Stimulated activated CD8-positive, alpha-beta memory T cell treated with anti-CD3 and anti-CD28 coated beads, Interleukin-15, amount 100 ng/mL, for 4 hours (primary cell): ENCODE data around the gene LYAR.

ENCODE experiments used
- DNase-seq, 2 donors: peaks; one replicate each; pipeline ENCODE4 v3.0.0-alpha.2; 2020; ENCODE audit warnings: low read depth in 2 of 2

LYAR gene

DNA sequence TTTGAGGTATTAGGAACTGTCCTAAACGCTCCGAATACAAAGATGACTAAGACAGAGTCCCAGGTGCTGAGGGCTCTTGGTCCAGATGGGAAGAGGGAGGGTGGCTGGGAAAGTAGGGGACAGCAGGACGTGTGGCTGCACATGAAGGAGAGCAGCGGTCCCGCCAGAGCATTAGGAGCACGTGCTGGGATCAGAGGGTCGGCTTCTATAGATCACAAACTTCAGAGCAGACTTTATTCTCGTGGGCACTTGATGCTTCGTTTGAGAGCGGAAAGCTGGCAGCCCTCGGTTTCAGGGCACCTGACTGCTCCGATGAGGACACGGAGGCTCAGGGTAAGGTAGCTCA lies 26.2 kb upstream of the LYAR start:
- DNase-seq: no peak

DNA sequence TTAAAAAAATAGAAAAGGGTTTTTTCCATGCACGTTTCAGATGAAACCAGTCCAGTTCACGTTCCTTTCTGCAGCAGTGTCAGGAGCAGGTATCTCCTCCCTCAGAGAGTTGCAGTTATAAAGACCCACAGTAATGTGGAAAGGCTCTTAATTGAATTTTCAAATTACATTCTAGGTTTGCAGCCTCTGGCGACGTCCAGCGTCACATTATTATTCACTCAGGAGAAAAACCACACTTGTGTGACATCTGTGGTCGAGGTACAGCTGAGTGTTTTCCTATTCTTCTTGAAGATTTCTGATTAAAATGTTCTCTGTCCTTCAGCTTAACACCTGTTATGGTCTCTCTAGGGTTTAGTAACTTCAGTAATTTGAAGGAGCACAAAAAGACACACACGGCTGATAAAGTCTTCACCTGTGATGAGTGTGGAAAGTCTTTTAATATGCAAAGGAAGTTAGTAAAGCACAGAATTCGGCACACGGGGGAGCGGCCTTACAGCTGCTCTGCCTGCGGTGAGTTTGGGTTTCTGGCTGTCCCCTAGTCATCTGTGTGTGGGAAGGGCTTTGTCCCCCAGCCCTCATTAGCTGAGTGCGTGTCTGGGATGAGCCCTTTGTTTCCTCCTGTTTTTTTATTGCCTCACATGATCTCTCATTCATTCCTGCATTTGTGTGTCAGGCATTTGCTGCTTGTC lies 25.7 kb upstream of the LYAR start:
- no peak for DNase-seq

DNA sequence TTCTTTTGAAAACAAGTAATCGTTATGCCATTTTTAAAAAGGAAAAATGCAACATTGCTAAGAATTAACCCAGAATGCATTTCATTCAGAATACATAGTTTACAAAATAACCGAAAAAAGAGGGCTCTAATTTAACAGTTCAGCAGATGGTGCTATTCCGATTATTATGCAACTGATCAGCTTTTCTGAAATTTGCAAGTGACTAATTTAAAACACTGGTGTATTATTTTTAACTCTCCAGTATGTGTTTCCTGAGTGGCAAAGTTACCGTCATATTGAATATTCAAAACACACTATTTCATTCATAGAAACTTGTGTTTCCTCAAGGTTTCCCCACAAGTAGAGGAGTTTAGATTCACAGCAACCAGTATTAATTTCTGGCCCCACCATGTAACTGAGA lies 21.2 kb upstream of the LYAR start:
- DNase-seq: no peak

DNA sequence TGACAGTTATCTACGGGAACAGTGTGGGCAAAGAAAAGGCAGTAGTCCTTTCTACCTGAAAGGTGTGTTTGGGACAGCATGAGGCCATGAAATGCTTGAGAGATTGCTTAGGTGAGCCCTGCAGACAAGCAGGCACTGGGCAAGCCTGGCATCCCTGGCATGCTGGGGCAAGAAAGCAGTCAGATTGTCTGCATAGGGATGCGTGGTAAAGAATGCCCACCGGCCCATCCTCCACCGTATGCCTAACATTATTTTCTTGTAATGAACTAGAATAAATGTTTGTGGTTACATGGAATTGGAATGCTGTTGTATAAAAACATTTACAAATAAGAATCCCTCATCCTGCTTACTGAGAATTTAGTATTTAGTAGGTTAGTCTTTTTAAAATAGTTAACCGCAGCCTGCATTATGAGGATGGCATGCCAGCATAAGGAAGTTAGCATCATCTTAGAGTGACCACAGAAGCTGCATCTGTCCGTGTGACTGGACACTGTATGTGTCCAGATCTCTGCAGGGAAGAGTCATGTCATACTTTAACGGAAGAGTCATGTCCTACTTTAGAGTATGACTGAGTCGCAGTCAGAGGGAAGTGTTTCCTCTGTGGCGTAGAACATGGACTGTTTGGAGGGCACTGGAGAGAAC lies 19.0 kb upstream of the LYAR start:
- no peak for DNase-seq

DNA sequence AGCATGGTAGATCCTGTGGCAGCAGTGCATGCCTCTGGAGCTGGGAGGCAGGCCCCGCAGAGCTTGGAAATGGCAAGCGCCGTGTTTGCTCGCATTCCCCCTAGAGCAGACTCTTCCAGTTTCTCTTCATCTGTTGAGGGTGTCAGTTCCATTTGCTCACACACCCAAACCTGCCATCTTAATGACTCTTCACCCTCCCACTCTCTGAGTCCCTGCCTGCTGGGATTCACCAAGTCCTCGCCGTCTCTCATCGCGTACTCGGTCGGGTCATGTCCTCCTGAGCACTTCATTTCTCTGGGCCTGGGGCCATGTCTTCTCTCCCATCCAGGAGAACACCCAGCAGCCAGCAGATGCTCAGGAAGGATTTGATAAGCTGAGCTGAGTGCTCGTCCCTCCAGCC lies 17.0 kb upstream of the LYAR start:
- no peak for DNase-seq

DNA sequence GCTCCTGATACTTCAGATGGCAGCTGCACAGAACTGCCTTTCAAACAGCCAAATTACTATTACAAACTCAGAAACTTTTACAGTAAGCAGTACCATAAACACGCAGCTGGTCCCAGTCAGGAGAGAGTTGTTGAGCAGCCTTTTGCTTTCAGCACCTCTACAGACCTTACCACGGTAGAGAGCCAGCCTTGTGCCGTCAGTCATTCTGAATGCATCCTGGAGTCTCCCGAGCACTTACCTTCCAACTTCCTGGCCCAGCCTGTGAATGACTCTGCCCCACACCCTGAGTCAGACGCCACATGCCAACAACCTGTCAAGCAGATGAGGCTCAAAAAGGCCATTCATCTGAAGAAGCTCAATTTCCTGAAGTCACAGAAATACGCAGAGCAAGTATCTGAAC lies 12.5 kb upstream of the LYAR start:
- no peak for DNase-seq

DNA sequence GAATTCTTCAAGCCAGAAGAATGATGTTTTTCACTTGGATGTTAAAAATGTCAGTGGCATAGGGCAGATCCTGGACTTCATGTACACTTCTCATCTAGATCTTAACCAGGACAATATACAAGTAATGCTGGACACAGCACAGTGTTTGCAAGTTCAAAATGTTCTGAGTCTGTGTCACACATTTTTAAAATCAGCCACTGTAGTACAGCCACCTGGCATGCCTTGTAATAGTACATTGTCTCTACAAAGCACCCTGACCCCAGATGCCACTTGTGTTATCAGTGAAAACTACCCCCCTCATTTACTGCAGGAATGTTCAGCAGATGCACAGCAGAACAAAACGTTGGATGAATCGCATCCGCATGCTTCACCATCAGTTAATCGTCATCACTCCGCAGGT lies 12.0 kb upstream of the LYAR start:
- no peak for DNase-seq

DNA sequence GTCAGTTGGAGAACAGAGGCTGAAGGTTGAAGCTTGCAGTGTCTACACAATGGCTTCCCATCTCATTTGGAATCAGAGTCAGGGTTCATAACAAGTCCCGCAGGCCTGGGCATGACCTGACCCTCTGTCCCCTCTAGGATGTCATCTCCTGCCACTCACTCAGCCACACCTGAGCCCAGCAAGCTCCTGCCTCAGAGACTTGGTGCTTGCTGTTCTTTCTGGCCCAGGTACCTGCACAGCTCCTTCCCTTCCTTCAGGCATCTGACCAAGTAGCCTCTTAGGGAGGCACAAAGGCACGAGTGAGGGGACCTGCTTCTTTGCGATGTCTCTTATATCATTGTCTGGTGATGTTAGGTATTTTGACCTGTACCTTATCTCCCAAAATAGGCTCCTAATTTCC lies 9.1 kb upstream of the LYAR start:
- no peak for DNase-seq

DNA sequence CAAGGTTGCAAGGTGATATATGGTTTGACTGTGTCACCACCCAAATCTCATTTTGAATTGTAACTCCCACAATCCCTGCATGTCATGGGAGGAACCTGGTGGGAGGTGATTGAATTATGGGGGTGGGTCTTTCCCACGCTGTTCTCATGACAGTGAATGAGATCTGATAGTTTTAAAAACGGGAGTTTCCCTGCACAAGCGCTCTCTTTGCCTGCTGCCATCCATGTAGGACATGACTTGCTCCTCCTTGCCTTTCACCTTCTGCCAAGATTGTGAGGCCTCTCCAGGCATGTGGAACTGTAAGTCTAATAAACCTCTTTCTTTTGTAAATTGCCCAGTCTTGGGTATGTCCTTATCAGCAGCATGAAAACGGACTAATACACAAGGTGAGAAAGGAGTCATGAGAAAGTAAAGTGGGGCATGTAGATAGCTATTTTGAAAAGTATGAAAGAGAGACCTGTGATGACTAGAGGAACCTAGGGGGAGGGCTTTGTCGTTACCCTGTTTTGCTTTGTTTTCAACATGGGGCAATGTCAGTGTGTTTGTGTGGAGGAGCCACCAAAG lies 6.4 kb upstream of the LYAR start:
- DNase-seq: no peak

DNA sequence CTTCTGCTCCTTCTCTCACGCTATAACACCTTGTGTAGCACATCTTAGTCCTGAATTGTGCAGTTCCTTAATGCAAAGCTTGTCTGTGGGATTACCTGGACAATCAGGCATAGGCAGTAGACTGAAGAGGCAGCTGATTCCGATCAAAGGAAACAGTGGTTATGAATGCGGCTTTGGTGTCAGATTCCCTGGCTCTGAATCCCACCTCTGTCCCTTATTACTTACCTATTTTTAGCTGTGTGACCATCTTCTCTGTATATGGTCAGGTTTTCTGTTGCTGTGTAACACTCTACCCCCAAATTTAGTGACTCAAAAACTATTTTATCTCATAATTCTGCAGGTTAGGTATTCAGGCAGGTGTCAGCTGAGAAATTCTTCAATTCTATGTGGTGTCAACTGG lies 3.3 kb upstream of the LYAR start:
- DNase-seq: no peak

DNA sequence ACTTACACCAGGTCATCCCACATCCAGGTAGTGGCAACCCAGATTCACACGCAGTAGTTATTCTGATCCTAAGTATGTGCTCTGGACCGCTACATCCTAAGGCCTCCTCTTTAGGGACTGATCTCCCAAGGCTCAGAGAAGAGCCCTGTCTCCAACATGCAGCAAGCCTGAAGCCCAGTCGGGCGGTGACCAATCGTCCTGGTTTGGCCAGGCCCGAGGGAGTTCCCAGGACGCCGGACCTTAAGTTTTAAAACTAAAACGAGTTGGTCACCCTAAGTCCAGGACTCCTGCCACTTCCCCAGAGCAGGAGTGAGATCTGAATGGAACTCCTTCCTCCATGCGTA lies 385 bp downstream of the LYAR start:
- DNase-seq: no peak

DNA sequence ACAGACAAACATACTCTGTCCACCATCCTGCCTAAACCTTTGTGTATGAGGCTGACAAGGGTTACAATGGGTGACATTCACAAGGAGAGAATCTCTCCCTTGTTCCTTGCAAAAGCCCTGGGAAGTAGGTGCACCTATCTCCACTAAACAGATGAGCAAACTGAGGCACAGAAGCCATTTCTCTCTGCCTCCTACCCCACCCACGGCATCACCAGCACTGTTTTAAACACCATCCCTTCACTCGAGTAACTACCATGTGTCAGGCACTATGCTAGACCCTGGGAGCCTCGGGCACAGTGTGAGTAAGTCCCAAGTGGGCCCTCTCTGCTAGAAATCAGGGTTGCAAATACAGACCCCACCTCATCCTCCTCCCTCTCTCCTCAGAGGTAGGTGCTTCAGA lies 899 bp downstream of the LYAR start:
- DNase-seq: no peak

DNA sequence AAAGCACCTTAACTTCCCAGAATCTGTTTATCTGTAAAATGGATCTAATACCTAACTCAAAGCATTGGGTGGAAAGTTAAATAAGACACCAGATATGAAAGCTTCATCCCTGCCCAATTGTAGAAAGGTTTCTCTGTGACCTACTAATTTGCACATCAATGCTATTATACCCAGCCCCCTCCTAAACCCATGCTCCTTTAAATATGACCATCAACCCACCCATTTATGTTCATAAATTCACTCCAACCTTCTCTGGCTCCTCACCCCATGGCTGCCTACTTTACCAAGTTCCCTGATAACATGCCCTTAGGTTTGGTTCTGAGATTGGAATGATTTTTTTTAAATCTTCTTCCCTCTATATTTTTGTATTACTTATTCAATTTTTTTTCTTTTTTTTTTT lies 1.9 kb downstream of the LYAR start:
- DNase-seq: no peak

DNA sequence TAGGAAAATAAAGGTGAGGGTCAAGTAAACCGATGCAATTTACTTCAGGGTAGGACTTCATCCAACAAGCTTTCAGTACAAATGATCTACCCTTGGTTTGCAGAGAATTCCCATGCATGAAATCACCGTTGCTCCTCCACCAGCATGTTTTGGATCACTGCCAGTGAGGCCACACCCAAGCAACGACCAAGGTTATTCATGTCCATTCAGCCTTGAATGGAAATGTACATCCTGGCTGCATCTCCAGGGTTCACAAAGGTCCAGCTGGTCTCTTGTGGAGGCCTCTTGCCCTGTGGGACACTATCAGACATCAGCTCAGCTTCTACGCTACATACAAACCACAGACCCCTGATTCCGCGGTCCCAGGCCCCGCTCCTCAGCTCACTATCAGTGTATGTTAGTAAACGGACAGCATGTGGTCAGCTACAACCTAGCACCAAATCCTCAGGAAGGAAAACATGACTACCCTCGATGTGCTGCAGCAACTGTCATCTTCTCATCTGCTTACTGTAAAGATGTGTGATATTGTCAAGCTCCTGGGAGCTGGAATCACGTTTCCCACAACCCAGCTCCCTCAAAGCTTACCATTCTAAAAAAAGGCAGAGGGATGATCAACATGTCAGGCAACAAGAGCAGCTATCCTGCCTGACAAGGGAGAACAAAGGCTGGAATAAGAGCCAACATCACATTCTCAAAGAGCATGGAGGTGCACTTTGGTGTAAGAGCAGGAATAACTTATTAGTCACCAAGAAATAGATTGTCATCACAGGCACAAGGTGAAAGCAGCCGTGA lies 4.9 kb downstream of the LYAR start:
- DNase-seq: no peak

DNA sequence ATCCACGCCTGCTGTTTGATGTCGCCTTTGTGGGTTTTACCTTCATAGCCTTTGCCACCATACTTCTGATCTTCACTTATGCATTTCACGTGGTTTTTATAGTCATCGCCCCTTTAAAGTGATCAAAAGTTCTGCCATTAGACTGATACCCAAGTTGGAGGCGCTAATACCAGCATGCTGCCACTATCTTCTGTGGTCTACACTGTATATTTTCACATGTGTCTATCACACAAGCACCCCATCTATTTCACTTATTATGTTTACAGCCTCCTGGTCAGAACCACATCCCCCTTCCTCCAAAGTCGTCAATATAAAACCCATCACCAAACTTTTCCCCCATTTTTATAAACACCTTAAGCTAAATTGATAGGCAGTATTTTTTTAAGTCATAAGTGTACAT lies 8.2 kb downstream of the LYAR start:
- no peak for DNase-seq

DNA sequence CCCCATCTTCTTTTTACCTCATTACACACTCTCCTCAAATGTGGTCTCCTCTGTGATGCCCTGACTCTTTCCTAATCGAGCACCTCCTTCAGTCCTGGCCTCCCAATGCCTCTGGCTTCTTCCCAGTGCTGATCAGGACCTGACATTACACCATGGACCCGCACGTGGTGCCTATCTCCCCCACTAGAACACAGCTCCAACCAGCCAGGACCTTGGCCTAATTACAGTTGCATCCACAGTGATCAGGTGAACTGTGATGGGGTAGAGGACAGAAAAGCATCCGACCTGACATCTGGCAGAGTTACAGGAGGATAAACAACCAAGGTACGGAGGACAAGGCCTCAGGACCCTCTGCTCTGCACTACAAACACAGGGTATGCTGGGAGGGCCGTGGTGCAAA lies 12.4 kb downstream of the LYAR start:
- DNase-seq: no peak

DNA sequence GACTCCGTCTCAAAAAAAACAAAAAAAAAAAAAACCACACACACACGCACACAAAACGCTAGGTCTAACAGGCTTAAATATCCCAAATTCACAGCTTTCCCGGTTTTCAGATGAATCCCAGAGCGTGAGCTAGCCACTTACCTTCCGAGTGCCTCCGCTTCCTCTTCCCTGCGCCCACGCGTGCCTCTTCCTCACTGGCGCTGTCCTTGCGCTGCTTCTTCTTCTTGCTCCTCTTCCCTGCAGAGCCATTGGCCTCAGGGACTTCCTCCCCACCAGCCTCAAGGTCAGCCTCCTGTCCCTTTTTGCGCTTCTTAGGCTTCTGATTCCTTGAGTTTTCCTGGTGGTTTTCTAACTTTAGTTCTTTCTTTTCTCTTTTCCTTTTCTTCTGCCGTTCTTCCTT lies 15.7 kb downstream of the LYAR start:
- no peak for DNase-seq

DNA sequence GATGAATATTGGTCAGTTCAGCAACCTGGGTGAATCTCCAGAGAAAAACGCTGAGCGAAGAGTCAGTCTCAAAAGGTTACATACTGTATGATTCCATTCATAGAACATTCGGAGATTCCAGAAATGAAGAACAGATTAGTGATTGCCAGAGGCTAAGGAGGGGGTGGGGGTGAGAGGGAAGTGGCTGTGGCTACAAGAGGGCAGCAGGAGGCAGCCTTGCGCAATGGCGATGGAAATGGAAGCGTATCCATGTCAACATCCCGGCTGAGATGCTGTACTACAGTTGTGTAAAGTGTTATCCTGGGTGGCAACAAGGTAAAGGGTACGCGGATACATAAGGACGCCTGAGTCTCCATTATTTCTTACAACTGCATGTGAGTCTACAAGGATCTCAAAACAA lies 18.0 kb downstream of the LYAR start:
- no peak for DNase-seq

DNA sequence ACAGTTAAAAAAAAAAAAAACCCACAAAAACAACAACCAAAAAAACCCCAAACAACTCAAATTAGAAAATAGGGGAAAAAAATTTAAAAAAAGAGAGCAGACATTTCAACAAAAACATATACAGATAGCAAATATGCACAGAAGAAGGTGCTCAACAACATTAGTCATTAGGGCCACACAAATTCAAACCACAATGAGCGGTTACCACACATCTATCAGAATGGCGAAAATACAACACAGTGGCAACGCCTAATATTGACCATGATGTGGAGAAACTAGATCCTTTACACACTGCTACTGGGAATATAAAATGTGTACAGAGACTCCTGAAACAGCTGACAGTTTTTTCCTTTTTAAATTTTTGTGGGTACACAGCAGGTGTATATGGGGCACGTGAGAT lies 19.4 kb downstream of the LYAR start:
- DNase-seq: no peak

DNA sequence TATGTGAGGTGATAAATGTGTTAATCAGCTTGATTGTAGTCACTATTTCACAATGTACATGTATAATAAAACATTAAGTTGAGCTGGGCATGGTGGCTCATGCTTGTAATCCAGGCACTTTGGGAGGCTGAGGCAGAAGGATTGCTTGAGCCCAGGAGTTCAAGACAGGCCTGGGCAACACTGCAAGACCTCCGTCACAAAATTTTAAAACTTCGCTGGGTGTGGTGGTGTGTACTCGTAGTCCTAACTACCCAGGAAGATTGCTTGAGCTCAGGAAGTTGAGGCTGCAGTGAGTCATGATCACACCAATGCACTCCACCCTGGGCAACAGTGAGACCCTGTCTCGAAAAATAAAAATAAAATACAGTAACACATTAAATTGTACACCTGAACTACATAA lies 20.1 kb downstream of the LYAR start:
- no peak for DNase-seq

DNA sequence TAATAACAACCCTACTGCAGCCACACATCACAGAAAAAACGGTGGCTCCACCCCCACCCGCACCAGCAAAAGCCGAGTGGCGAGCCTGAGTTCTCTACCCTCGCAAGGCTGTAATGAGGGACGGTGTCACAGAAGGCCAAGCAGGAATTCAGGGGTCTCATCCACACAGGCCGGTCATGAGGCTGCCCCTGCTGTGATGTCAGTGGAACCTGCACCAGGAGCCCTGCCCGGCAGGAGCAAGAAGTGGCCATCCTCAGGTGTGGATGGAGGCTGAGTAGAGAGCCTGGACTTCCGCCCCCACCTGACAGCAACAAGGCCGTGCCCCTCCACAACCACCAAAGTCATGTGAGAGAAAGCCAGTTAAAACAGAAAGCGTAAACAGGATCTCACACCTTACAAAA lies 20.6 kb downstream of the LYAR start:
- no peak for DNase-seq

DNA sequence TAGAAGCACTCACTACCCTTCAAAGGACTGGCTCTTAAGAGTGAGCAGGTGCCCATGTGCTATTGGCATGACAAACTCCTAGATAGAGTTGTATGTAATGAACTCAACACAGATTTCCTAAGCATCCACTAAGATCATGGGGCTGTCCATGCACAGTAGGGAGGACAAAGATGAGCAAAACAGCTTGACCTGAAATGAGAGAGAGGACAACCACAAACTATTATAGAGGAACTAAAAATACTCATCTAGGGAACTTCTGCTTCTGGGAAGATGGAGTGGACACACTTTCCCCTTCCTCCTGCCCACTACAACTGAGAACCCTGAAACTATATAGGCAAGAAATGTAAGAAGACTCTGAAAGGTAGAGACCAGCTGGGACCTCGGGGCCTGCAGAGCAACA lies 21.2 kb downstream of the LYAR start:
- DNase-seq: no peak

DNA sequence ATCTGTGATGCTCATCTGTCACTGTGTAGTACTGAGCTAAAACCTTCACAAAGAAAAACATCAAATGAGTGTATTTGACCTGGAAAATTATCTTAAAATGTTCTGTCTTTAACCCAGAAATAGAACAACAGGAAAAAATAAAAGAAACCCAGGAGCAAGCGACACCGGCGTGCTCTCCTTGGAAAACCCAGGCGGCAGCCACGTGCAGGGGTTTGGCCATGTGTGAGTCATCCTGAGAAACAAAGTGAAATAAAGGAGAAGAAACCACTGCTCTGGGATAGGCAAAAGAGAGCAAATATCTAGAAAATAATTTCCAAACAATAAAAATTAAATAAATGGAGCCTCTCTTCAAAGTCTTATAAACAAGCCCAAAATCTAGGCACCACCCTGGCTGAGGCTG lies 22.0 kb downstream of the LYAR start:
- no peak for DNase-seq
